Stimulated activated CD4-positive, alpha-beta T cell treated with anti-CD3 and anti-CD28 coated beads, TNF-alpha, amount 100 ng/mL, for 4 hours (primary cell): ENCODE results near the gene SLC4A1AP.
"Not testable (repeated sequence)": the region's sequence is repeated elsewhere in the genome, so short reads cannot be mapped to it uniquely, and the experiment has no call there.

Experiments
- DNase-seq, 3 experiments: peaks; one replicate each; pipeline ENCODE4 v3.0.0-alpha.2; 2020; ENCODE audit warnings: low read depth in 3 of 3

SLC4A1AP gene, protein sequence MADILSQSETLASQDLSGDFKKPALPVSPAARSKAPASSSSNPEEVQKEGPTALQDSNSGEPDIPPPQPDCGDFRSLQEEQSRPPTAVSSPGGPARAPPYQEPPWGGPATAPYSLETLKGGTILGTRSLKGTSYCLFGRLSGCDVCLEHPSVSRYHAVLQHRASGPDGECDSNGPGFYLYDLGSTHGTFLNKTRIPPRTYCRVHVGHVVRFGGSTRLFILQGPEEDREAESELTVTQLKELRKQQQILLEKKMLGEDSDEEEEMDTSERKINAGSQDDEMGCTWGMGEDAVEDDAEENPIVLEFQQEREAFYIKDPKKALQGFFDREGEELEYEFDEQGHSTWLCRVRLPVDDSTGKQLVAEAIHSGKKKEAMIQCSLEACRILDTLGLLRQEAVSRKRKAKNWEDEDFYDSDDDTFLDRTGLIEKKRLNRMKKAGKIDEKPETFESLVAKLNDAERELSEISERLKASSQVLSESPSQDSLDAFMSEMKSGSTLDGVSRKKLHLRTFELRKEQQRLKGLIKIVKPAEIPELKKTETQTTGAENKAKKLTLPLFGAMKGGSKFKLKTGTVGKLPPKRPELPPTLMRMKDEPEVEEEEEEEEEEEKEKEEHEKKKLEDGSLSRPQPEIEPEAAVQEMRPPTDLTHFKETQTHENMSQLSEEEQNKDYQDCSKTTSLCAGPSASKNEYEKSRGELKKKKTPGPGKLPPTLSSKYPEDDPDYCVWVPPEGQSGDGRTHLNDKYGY

DNA sequence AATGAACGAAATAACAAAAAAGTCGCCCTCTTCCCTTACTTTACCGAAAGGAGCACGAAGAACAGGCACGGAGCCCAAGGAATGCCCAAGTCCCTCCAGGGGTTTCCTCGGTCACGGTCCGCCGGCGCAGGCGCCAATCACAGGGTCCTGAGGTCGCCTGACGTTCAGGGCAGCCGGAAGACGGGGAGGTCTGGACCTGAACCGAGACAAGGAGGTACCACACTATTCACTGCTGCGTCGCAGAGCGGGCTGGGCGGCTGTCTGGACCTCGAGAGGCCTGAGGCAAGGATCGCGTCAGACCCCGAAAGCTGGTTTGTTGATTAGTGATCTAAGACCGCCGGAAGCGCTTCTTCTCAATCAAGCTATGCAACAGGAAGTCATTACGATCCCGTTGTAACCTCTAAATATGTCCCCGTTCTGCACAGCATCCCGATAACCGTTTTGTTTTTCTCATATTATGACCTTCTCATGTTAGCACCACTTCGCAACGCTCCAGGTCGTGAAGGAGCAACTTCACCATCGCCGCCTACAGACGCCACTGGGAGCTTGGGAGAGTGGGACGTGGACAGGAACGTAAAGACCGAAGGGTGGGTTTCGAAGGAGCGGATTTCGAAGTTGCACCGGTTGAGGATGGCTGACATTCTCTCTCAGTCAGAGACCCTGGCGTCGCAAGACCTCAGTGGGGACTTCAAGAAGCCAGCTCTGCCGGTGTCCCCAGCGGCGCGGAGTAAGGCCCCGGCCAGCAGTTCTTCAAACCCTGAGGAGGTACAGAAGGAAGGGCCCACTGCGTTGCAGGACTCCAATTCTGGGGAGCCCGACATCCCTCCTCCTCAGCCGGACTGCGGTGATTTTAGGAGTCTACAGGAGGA is at the start of gene SLC4A1AP, which contains the start of gene SUPT7L:
SLC4A1AP (plus strand) TSS at position 605 of the 869 bp plus-strand sequence; CDS start at position 631, 26 bp downstream.
SUPT7L (minus strand) TSS at position 330 of the 869 bp plus-strand sequence. CDS start 1,422 bp downstream, outside the sequence.
- peak; percentile 54 to 64 (median 54) for DNase-seq

GRCh38 chr2:27613985-27614384 is 49.7 kb upstream of the SLC4A1AP start:
- DNase-seq: no peak

GRCh38 chr2:27615316-27615715 is 48.4 kb upstream of the SLC4A1AP start:
- no peak for DNase-seq

GRCh38 chr2:27621524-27621923 is 42.2 kb upstream of the SLC4A1AP start:
- no peak for DNase-seq

- no peak for DNase-seq
Observed at GRCh38 chr2:27622921-27623384, 40.7 kb upstream of the SLC4A1AP start.

GRCh38 chr2:27624943-27625342 is 38.7 kb upstream of the SLC4A1AP start:
- DNase-seq: no peak

DNA sequence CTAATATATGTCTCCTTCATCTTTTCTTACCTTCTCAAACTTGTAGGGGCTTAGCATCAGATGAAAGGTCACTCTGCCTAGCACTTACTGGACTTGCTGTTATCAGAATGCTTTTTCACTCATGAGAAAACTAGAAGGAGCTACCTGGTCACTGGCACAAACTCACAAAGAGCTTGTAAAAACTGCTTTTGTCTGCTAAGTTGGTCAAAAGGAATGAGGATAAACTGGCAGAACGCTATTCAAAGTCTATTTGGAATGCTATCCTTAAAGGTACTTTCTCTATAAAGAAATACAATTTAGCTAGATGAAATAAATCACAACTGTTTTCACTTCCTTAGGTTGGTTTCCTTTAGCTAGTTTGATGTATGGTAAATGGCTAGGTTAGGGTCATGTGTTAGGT is 37.4 kb upstream of the SLC4A1AP start:
- DNase-seq: not testable (repeated sequence)

DNA sequence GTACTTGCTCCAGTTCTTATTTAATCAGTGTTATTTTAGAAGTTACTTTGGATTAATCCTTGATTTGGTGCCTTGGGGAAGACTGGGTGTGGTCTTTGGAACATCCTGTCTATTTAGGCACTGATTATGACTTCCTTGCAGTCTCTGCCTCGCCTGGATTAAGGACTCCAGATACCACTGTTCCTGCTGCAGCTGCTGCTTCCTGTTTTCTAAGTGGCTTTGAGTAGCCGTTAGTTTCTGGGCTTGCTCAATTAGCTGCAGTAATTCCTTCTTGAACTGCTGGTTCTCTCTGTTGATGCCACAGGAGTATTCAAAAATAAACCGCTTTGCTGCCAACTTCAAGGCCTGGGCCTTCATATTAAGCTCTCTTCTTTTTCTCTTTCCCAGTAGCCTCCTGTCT is 36.8 kb upstream of the SLC4A1AP start:
- not testable (repeated sequence) for DNase-seq

- no peak for DNase-seq
Observed at GRCh38 chr2:27627963-27628766, 35.5 kb upstream of the SLC4A1AP start.

GRCh38 chr2:27628767-27629709 is 34.7 kb upstream of the SLC4A1AP start, which contains the start of the genes CCDC121 and GPN1:
Gene CCDC121 (minus strand): TSS chr2:27629012. CDS start chr2:27627799, 1,213 bp downstream.
Gene GPN1 (plus strand): TSS chr2:27629050. CDS start chr2:27629059, 9 bp downstream.
- DNase-seq: peak; percentile 83 to 91 (median 91)

GRCh38 chr2:27630257-27630656 is 33.4 kb upstream of the SLC4A1AP start:
- DNase-seq: not testable (repeated sequence)

DNA sequence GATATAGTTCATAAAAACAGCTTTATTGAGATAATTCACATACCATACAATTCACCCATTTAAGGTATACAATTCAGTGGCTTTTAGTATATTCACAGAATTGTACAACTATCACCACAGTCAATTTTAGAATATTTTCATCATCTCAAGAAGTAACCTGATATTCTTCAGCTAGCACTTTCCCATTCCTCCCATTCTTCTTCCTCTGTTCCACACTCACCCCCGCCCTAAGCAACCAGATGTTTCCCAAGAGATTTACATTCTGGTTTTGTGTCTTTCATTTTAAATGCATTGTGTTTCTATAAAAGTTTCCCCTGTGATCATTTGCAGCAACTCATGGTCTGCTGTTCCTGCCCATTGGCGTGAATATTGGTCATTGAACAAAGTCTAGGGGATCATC is 29.4 kb upstream of the SLC4A1AP start:
- DNase-seq: no peak

DNA sequence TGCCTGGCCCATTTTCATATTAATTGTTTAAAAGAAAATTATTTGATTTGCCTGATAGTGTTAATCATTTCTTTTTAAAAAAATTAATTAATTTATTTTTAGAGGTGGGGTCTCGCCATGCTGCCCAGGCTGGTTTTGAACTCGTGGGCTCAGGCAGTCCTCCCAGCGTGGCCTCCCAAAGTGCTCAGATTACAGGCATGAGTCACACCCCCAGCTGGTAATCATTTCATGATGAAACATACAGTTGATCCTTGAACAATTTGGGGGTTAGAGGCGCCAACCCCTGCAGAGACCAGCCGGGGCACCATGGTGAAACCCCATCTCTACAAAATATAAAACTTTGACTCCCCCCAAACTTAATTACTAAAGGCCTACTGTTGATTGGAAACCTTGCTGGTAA is 26.9 kb upstream of the SLC4A1AP start:
- no peak for DNase-seq

- no peak for DNase-seq
Observed at GRCh38 chr2:27638037-27638637, 25.6 kb upstream of the SLC4A1AP start.

DNA sequence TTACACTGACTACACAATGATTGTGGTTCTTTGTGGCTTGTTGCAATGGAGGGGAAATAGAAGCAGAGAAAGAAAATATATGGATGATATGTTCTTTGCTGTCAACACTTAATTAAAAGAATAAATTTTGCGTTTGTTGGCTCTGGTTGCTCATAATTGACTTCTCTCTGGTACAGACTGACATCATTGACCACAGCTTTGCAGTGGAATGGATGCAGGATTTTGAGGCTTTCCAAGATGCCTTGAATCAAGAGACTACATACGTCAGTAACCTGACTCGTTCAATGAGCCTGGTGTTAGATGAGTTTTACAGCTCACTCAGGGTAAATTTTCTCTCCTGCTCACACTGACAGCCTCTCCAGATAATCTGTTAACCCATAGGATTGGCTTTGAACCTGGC is 25.0 kb upstream of the SLC4A1AP start:
- no peak for DNase-seq

GRCh38 chr2:27640722-27641245 is 22.9 kb upstream of the SLC4A1AP start:
- DNase-seq: no peak

DNA sequence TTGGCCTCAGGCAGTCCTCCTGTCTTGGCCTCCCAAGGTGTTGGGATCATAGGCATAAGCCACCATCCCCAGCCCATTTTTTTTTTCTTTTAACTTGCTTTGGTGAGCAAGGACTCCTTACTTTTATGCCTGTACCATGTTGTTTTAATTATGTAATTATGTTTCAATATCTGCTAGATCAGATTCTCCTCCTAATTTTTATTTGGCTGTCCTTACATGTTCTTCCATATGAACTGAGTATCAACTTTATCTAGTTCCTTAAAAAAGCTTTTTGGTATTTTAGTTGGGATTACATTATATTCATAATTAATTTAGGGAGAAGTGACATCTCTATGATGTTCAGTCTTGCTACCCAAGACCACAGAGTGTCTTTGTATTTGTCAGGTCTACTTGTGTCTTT is 18.5 kb upstream of the SLC4A1AP start:
- DNase-seq: no peak

DNA sequence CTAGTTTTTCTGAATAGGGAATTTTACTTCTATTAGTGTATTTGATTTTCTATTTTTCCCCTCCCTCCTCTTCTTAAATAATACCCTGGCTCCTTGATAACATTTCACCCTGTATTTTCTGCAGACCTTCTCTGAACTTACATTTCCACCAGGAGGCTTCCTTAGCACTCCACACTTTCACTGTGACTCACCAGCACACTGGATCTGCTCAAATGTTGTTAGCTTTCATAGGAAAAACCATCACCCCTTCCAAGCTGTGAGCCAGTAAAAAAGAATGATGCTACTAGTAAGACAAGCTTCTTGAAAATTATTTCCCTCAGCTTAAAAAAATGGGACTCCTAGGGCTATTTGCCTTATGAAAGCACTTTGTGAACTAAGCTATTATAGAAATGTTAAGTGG is 16.4 kb upstream of the SLC4A1AP start:
- no peak for DNase-seq

DNA sequence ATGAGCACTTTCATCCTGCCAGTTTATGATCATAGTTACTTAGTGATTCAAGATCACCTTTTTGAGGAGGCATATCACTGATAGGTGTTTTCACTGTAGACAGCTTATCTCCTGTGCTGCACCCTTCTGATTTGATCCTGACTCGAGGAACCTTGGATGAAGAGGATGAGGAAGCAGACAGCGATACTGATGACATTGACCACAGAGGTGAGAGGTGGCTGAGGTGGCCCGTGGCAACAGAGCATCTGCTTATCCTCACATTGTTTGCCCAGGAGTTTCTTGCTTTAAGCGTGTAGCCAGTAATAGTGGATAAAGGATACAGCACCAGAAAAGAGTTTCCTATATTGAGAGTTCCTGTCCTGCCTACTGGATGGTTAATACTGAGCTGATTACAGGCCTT is 16.0 kb upstream of the SLC4A1AP start:
- no peak for DNase-seq
